MM.1S (cell line): ENCODE measurements around the gene BBX.

ENCODE experiments used
- DNase-seq: peaks from one replicate; pipeline ENCODE4 v3.0.0-alpha.2; 2015
- H2AFZ ChIP-seq: fragments of 300-600 bp; sonication (generic); 2 replicates; pipeline ENCODE4 v1.6.0; 2016; ENCODE audit warnings: antibody characterized with exemption, low read length
- H3F3A ChIP-seq: fragments of 300-600 bp; sonication (generic); 2 replicates; pipeline ENCODE4 v1.6.1; 2016; ENCODE audit warnings: mild to moderate bottlenecking, antibody characterized with exemption, low read length, moderate library complexity, mixed read lengths; ENCODE audit not compliant: insufficient read depth
- H3K27ac ChIP-seq: fragments of 300-600 bp; sonication (generic); 2 replicates; pipeline ENCODE4 v1.5.1; 2016; ENCODE audit warnings: mild to moderate bottlenecking, low read length
- H3K27me3 ChIP-seq: fragments of 300-600 bp; sonication (generic); replicated peaks from 2 replicates; pipeline ENCODE4 v1.6.0; 2016; ENCODE audit warnings: low read length; ENCODE audit not compliant: insufficient read depth
- H3K36me3 ChIP-seq: fragments of 300-600 bp; sonication (generic); replicated peaks from 2 replicates; pipeline ENCODE4 v1.6.1; 2016; ENCODE audit warnings: mild to moderate bottlenecking, low read length, mixed read lengths; ENCODE audit not compliant: insufficient read depth
- H3K4me1 ChIP-seq: fragments of 300-600 bp; sonication (generic); 2 replicates; pipeline ENCODE4 v1.6.1; 2016; ENCODE audit warnings: low read length, mixed read lengths
- H3K4me2 ChIP-seq: fragments of 300-600 bp; sonication (generic); 2 replicates; pipeline ENCODE4 v1.6.0; 2016; ENCODE audit warnings: low read depth, low read length
- H3K4me3 ChIP-seq: fragments of 300-600 bp; sonication (generic); 2 replicates; pipeline ENCODE4 v1.5.1; 2016; ENCODE audit warnings: low read length, mixed read lengths
- H3K79me2 ChIP-seq: fragments of 300-600 bp; sonication (generic); 2 replicates; pipeline ENCODE4 v1.6.1; 2016; ENCODE audit warnings: mixed run types, low read length, mixed read lengths
- H3K9ac ChIP-seq: fragments of 300-600 bp; sonication (generic); 2 replicates; pipeline ENCODE4 v1.6.1; 2016; ENCODE audit warnings: low read length, mixed read lengths
- H3K9me2 ChIP-seq: fragments of 300-600 bp; sonication (generic); replicated peaks from 2 replicates; pipeline ENCODE4 v1.6.1; 2016; ENCODE audit warnings: mild to moderate bottlenecking, low read length, mixed read lengths; ENCODE audit not compliant: insufficient read depth
- H3K9me3 ChIP-seq: fragments of 300-600 bp; sonication (generic); replicated peaks from 2 replicates; pipeline ENCODE4 v1.6.1; 2016; ENCODE audit warnings: mild to moderate bottlenecking, low read length, mixed read lengths; ENCODE audit not compliant: insufficient read depth
- H4K20me1 ChIP-seq: fragments of 300-600 bp; sonication (generic); 2 replicates; pipeline ENCODE4 v1.6.1; 2016; ENCODE audit warnings: mild to moderate bottlenecking, low read length, moderate library complexity, mixed read lengths; ENCODE audit not compliant: insufficient read depth
- CTCF ChIP-seq: fragments of 300-600 bp; sonication (generic); IDR thresholded peaks from 2 replicates; pipeline ENCODE4 v1.5.1; 2016; ENCODE audit warnings: antibody characterized with exemption, low read length, mixed read lengths
- EZH2 ChIP-seq: fragments of 300-600 bp; sonication (generic); optimal IDR thresholded peaks from 2 replicates; pipeline ENCODE3; 2017; ENCODE audit warnings: low read depth, mild to moderate bottlenecking, antibody characterized with exemption, low read length, mixed read lengths
- EZH2phosphoT487 ChIP-seq: fragments of 300-600 bp; sonication (generic); IDR thresholded peaks from 2 replicates; pipeline ENCODE4 v1.6.1; 2018; ENCODE audit warnings: antibody characterized with exemption, low read length

Gene BBX

GRCh38 chr3:107738486-107739183, 215.9 kb downstream of the BBX start:
- Histone ChIP-seq H3K4me2 (no peak overlapping the region), H3K9me2 (no peaks in the 10 kb centered on the region), H4K20me1 (no peaks in the 10 kb centered on the region), H3K36me3 (no peaks in the 10 kb centered on the region), H3K79me2 (no peaks in the 10 kb centered on the region), H2AFZ (no peak overlapping the region), H3K9ac (no peak overlapping the region), H3K27me3 (no peaks in the 10 kb centered on the region), H3K27ac (no peak overlapping the region), H3K4me3 (no peak overlapping the region), H3F3A (no peaks in the 10 kb centered on the region), H3K4me1 (no peaks in the 10 kb centered on the region), H3K9me3 (no peaks in the 10 kb centered on the region)
- TF ChIP-seq CTCF (no peak), EZH2 (no peak), EZH2phosphoT487 (no peak)
- DNase-seq: no peak

GRCh38 chr3:107739227-107739626, 216.5 kb downstream of the BBX start:
- no peak overlapping the region for H3K27ac ChIP-seq
- no peak overlapping the region for H3K4me2 ChIP-seq
- no peak overlapping the region for H2AFZ ChIP-seq
- no peaks in the 10 kb centered on the region for H3K4me1 ChIP-seq
- H3K4me3 ChIP-seq: no peak overlapping the region
- no peaks in the 10 kb centered on the region for H3F3A ChIP-seq
- H3K9me3 ChIP-seq: no peaks in the 10 kb centered on the region
- no peak overlapping the region for H3K9ac ChIP-seq
- no peak for DNase-seq
- no peaks in the 10 kb centered on the region for H3K27me3 ChIP-seq
- TF ChIP-seq EZH2 (no peak), CTCF (no peak), EZH2phosphoT487 (no peak)
- no peaks in the 10 kb centered on the region for H3K9me2 ChIP-seq
- H4K20me1 ChIP-seq: no peaks in the 10 kb centered on the region
- no peaks in the 10 kb centered on the region for H3K79me2 ChIP-seq
- no peaks in the 10 kb centered on the region for H3K36me3 ChIP-seq

- no peaks in the 10 kb centered on the region for H3K9me3 ChIP-seq
- H3K9ac ChIP-seq: no peak overlapping the region
- no peaks in the 10 kb centered on the region for H3K36me3 ChIP-seq
- no peak overlapping the region for H2AFZ ChIP-seq
- H3K9me2 ChIP-seq: no peaks in the 10 kb centered on the region
- DNase-seq: peak; percentile 28
- no peak overlapping the region for H3K4me2 ChIP-seq
- H3K4me1 ChIP-seq: no peaks in the 10 kb centered on the region
- H3K4me3 ChIP-seq: no peak overlapping the region
- no peaks in the 10 kb centered on the region for H3K79me2 ChIP-seq
- H3F3A ChIP-seq: no peaks in the 10 kb centered on the region
- H3K27ac ChIP-seq: no peak overlapping the region
- H3K27me3 ChIP-seq: no peaks in the 10 kb centered on the region
- TF ChIP-seq EZH2phosphoT487 (no peak), CTCF (peak; percentile 48), EZH2 (no peak)
- H4K20me1 ChIP-seq: no peaks in the 10 kb centered on the region
These were observed 218.5 kb downstream of the BBX start for GRCh38 chr3:107740992-107741896.
